Mesenchymal stem cell (in vitro differentiated cells and primary cell): ENCODE results near the gene HPCAL1.

ENCODE experiments used
- DNase-seq: peaks from one replicate; pipeline ENCODE4 v3.0.0-alpha.2; 2013
- H2AFZ ChIP-seq: one replicate; pipeline ENCODE4 v1.6.1; 2013; ENCODE audit warnings: low read depth, mild to moderate bottlenecking, control low read depth, inconsistent platforms, low read length, moderate library complexity
- H2AK5ac ChIP-seq: 2 replicates; pipeline ENCODE4 v1.6.1; 2013; ENCODE audit warnings: low read length, moderate library complexity, mild to moderate bottlenecking, inconsistent platforms; ENCODE audit not compliant: severe bottlenecking
- H2BK120ac ChIP-seq: one replicate; pipeline ENCODE4 v1.6.1; 2013; ENCODE audit warnings: low read depth, mild to moderate bottlenecking, inconsistent platforms, low read length, moderate library complexity
- H2BK12ac ChIP-seq, 2 experiments: one replicate each; pipeline ENCODE4 v1.6.1; 2013; ENCODE audit warnings: inconsistent platforms in 2 of 2, low read length in 2 of 2, mild to moderate bottlenecking in 2 of 2, moderate library complexity in 2 of 2, control low read depth in 1 of 2
- H2BK15ac ChIP-seq: one replicate; pipeline ENCODE4 v1.6.1; 2013; ENCODE audit warnings: mild to moderate bottlenecking, low read depth, inconsistent platforms; ENCODE audit not compliant: poor library complexity, severe bottlenecking
- H2BK5ac ChIP-seq: 2 replicates; pipeline ENCODE4 v1.6.1; 2013; ENCODE audit warnings: low read depth, mild to moderate bottlenecking, low read length, control low read depth, inconsistent platforms; ENCODE audit not compliant: poor library complexity, severe bottlenecking
- H3K14ac ChIP-seq, 2 experiments: one replicate each; pipeline ENCODE4 v1.6.1; 2013; ENCODE audit warnings: inconsistent platforms in 2 of 2, low read length in 2 of 2, control low read depth in 1 of 2, mild to moderate bottlenecking in 1 of 2, moderate library complexity in 1 of 2
- H3K18ac ChIP-seq, 2 experiments: one replicate each; pipeline ENCODE4 v1.6.1; 2013; ENCODE audit warnings: inconsistent platforms in 2 of 2, low read length in 2 of 2, control low read depth in 1 of 2, low read depth in 1 of 2, mild to moderate bottlenecking in 1 of 2
- H3K23ac ChIP-seq, 2 experiments: one replicate each; pipeline ENCODE4 v1.6.1; 2013; ENCODE audit warnings: inconsistent platforms in 2 of 2, low read length in 2 of 2, mild to moderate bottlenecking in 2 of 2, moderate library complexity in 2 of 2, control low read depth in 1 of 2
- H3K27ac ChIP-seq: 2 replicates; pipeline ENCODE4 v1.5.1; 2013; ENCODE audit warnings: mild to moderate bottlenecking, moderate library complexity, low read length, control low read depth, inconsistent platforms; ENCODE audit not compliant: poor library complexity, severe bottlenecking
- H3K27me3 ChIP-seq, 2 experiments: 2 replicates each; pipeline versions ENCODE4 v1.6.1 to v1.7.0; 2013; ENCODE audit warnings: low read length in 2 of 2, mild to moderate bottlenecking in 2 of 2, moderate library complexity in 2 of 2, control low read depth in 1 of 2, inconsistent platforms in 1 of 2; ENCODE audit not compliant: control insufficient read depth in 1 of 2, insufficient read depth in 1 of 2
- H3K36me3 ChIP-seq, 2 experiments: 2 replicates each; pipeline versions ENCODE4 v1.6.1 to v1.7.0; 2013; ENCODE audit warnings: low read length in 2 of 2, control low read depth in 1 of 2, inconsistent platforms in 1 of 2, low read depth in 1 of 2, mild to moderate bottlenecking in 1 of 2; ENCODE audit not compliant: insufficient read depth in 2 of 2, control insufficient read depth in 1 of 2
- H3K4ac ChIP-seq, 2 experiments: one replicate each; pipeline ENCODE4 v1.6.1; 2013; ENCODE audit warnings: inconsistent platforms in 2 of 2, low read length in 2 of 2, mild to moderate bottlenecking in 2 of 2, moderate library complexity in 2 of 2, control low read depth in 1 of 2, low read depth in 1 of 2
- H3K4me1 ChIP-seq: 2 replicates; pipeline ENCODE4 v1.6.1; 2013; ENCODE audit warnings: low read depth, low read length, control low read depth; ENCODE audit not compliant: control insufficient read depth, insufficient read depth
- H3K4me2 ChIP-seq: 2 replicates; pipeline ENCODE4 v1.6.1; 2013; ENCODE audit warnings: low read length, mild to moderate bottlenecking, inconsistent platforms; ENCODE audit not compliant: poor library complexity, severe bottlenecking
- H3K4me3 ChIP-seq, 2 experiments: 2 replicates each; pipeline versions ENCODE4 v1.5.1 to v1.7.0; 2013; ENCODE audit warnings: low read length in 2 of 2, mild to moderate bottlenecking in 2 of 2, control low read depth in 1 of 2, low read depth in 1 of 2; ENCODE audit not compliant: insufficient read depth in 1 of 2
- H3K79me1 ChIP-seq: replicated peaks from 2 replicates; pipeline ENCODE4 v1.6.1; 2013; ENCODE audit warnings: mild to moderate bottlenecking, control low read depth, low read length, inconsistent platforms; ENCODE audit not compliant: poor library complexity, severe bottlenecking
- H3K9ac ChIP-seq: 2 replicates; pipeline ENCODE4 v1.7.0; 2013; ENCODE audit warnings: mild to moderate bottlenecking, low read length, moderate library complexity
- H3K9me3 ChIP-seq: 2 replicates; pipeline ENCODE4 v1.7.0; 2013; ENCODE audit warnings: mild to moderate bottlenecking, low read length; ENCODE audit not compliant: control insufficient read depth
- H4K8ac ChIP-seq: one replicate; pipeline ENCODE4 v1.6.1; 2013; ENCODE audit warnings: inconsistent platforms, mild to moderate bottlenecking, low read length, moderate library complexity
- H4K91ac ChIP-seq: one replicate; pipeline ENCODE4 v1.6.1; 2013; ENCODE audit warnings: mild to moderate bottlenecking, low read length, inconsistent platforms
- WGBS: methylation state at CpG from one replicate; pipeline ENCODE4 v1.1.7; 2013; ENCODE audit warnings: mixed read lengths; 5-methylcytosine and 5-hydroxymethylcytosine counted together

Gene HPCAL1

GRCh38 chr2:10397878-10398277 is 95.2 kb downstream of the HPCAL1 start:
- Histone ChIP-seq H3K4me1 (peaks cover 15% of the 10 kb centered on the region), H3K27ac (no peak overlapping the region), H3K9me3 (no peaks in the 10 kb centered on the region), H2AFZ (no peak overlapping the region), H3K9ac (no peak overlapping the region), H3K4ac (no peak overlapping the region), H4K91ac (no peak overlapping the region), H3K36me3 (peaks cover 4 to 18% of the 10 kb centered on the region in 2 experiments), H3K4me2 (no peak overlapping the region), H2BK120ac (no peak overlapping the region), H2BK12ac (no peak overlapping the region), H4K8ac (no peak overlapping the region), H3K27me3 (peaks cover 0 to 26% of the 10 kb centered on the region in 2 experiments), H3K14ac (no peak overlapping the region), H3K79me1 (peaks cover 27% of the 10 kb centered on the region), H2BK15ac (no peak overlapping the region), H2BK5ac (no peak overlapping the region), H2AK5ac (no peak overlapping the region), H3K18ac (no peak overlapping the region), H3K23ac (no peak overlapping the region), H3K4me3 (no peak overlapping the region)
- WGBS, result 92% methylated on average over 4 of the region's 4 CpGs
- no peak for DNase-seq

- Histone ChIP-seq H2BK12ac (no peak overlapping the region), H2BK120ac (no peak overlapping the region), H3K4me1 (peaks cover 10% of the 10 kb centered on the region), H2BK15ac (no peak overlapping the region), H3K9me3 (no peaks in the 10 kb centered on the region), H2AK5ac (no peak overlapping the region), H3K23ac (no peak overlapping the region), H3K36me3 (peaks cover 4 to 18% of the 10 kb centered on the region in 2 experiments), H2BK5ac (no peak overlapping the region), H2AFZ (no peak overlapping the region), H4K8ac (no peak overlapping the region), H3K79me1 (peaks cover 21% of the 10 kb centered on the region), H3K27ac (no peak overlapping the region), H3K18ac (no peak overlapping the region), H3K9ac (no peak overlapping the region), H3K27me3 (peaks cover 0 to 20% of the 10 kb centered on the region in 2 experiments), H3K14ac (no peak overlapping the region), H3K4me3 (no peak overlapping the region), H3K4me2 (no peak overlapping the region), H4K91ac (no peak overlapping the region), H3K4ac (no peak overlapping the region)
- DNase-seq, result no peak
- WGBS, result 96% methylated on average over 13 of the region's 14 CpGs
Measured at GRCh38 chr2:10398496-10398895, 95.8 kb downstream of the HPCAL1 start.

GRCh38 chr2:10399358-10399757 is 96.7 kb downstream of the HPCAL1 start:
- H2AFZ ChIP-seq, result no peak overlapping the region

DNA sequence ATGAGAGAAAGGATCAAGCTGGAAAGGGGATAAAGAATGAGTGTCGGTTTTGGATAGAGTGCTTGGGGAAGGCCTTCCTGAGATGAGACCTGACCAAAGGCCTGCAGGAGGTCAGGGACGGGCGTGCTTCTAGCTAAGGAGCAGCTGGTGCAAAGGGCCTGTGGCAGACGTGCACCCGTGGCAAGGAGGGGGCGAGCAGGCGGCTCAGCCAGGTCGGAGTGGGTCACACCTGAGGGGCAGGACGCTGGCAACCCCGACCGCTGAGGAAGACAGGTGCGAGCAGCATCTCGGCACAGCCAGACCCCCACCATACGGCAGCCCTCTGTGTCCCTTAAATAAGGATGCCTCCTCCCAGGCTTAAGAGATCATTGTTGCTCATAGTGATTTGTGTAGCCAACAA is 97.3 kb downstream of the HPCAL1 start:
- H3K4ac ChIP-seq, result no peak overlapping the region
- H3K36me3 ChIP-seq, result peaks cover 4 to 18% of the 10 kb centered on the region in 2 experiments
- H3K9me3 ChIP-seq, result no peaks in the 10 kb centered on the region
- H2BK15ac ChIP-seq, result no peak overlapping the region
- no peak overlapping the region for H4K8ac ChIP-seq
- peak overlapping the region in 1 of 2 experiments; percentile 46 for H3K18ac ChIP-seq
- no peak overlapping the region for H2BK120ac ChIP-seq
- no peak for DNase-seq
- H3K23ac ChIP-seq, result peak overlapping the region in 1 of 2 experiments; percentile 5
- peak overlapping the region in 1 of 2 experiments; percentile 7 for H3K14ac ChIP-seq
- H4K91ac ChIP-seq, result no peak overlapping the region
- no peak overlapping the region for H3K4me2 ChIP-seq
- no peak overlapping the region for H2BK5ac ChIP-seq
- no peak overlapping the region for H3K27ac ChIP-seq
- WGBS, result 98% methylated on average over 13 of the region's 14 CpGs
- no peak overlapping the region for H3K9ac ChIP-seq
- no peak overlapping the region for H2AK5ac ChIP-seq
- peaks cover 21% of the 10 kb centered on the region for H3K4me1 ChIP-seq
- peaks cover 14% of the 10 kb centered on the region for H3K79me1 ChIP-seq
- no peak overlapping the region for H2AFZ ChIP-seq
- no peak overlapping the region for H3K4me3 ChIP-seq
- H3K27me3 ChIP-seq, result peaks cover 0 to 19% of the 10 kb centered on the region in 2 experiments
- H2BK12ac ChIP-seq, result no peak overlapping the region

More at GRCh38 chr2:10399358-10399757, 96.7 kb downstream of the HPCAL1 start:
- Histone ChIP-seq H3K4me1 (peaks cover 14% of the 10 kb centered on the region), H3K9ac (no peak overlapping the region), H3K18ac (no peak overlapping the region), H3K14ac (no peak overlapping the region), H2BK5ac (no peak overlapping the region), H3K23ac (no peak overlapping the region), H4K8ac (no peak overlapping the region), H2BK12ac (no peak overlapping the region), H4K91ac (no peak overlapping the region), H3K4me3 (no peak overlapping the region), H3K36me3 (peaks cover 4 to 18% of the 10 kb centered on the region in 2 experiments), H3K4ac (no peak overlapping the region), H3K27me3 (peaks cover 0 to 19% of the 10 kb centered on the region in 2 experiments), H2BK120ac (no peak overlapping the region), H3K27ac (no peak overlapping the region), H3K79me1 (peaks cover 16% of the 10 kb centered on the region), H2BK15ac (no peak overlapping the region), H2AK5ac (no peak overlapping the region), H3K9me3 (no peaks in the 10 kb centered on the region), H3K4me2 (no peak overlapping the region)
- DNase-seq, result no peak
- 82% methylated on average over 11 of the region's 16 CpGs for WGBS
